Kidney capillary endothelial cell (primary cell): ENCODE results near the gene MYO1B.
"Not testable (repeated sequence)": the region's sequence is repeated elsewhere in the genome, so short reads cannot be mapped to it uniquely, and the experiment has no call there.

Experiments used
- DNase-seq: peaks from one replicate; pipeline ENCODE4 v3.0.0-alpha.2; 2018; ENCODE audit warnings: low spot score

The MYO1B gene

DNA sequence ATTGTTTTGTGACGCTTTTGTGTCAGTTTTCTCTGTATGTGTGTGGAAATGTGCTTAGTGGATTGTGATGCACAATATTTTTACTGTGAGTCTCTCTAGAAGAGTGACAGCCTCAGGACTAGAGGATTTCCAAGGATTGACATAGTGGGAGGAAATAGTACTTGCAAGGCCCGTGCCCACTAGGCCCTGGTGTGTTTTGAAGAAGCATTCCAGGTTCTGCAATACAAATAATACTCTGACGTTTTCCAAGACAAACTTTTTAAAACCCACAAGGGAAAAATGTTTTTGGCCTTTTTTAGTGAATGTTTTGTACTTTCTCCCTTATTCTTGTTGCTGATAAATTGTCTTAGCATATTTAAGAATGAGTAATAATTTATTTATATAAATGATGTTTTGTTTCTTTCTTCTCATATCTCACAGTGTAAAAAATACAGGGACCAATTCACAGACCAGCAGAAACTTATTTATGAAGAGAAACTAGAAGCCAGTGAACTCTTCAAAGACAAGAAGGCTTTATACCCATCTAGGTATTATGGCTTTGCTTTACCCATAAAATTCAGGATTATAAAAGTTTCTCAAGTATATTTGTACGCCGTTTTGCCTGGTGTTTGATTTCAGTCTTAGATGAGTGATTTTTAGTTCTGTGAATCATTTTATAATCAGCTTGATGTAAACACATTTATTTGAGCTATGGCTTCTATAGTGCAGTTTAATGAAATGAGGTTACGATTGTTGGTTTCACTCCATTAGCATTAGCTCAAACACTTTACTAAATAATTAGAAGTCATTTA is 165.6 kb downstream of the MYO1B start:
- no peak for DNase-seq

DNA sequence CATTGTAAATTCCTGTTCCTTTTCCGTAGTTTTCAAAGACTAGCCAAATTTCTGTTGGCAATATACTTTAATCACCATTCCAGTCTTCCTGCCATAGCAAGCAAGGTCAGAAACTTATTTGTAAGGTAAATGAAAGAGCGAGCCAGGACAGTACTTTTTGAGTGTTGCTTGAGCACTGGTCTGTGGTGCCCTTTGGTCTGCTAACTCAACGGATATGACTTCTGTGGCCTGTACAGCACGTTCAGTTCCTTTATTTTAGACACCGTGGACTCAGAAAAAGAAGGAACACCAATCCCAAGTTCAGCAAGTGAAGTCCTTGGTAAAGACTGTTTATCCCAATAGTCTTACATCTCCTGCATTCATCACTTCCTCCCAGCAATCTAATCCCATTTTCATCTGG is 166.3 kb downstream of the MYO1B start:
- DNase-seq = no peak

DNA sequence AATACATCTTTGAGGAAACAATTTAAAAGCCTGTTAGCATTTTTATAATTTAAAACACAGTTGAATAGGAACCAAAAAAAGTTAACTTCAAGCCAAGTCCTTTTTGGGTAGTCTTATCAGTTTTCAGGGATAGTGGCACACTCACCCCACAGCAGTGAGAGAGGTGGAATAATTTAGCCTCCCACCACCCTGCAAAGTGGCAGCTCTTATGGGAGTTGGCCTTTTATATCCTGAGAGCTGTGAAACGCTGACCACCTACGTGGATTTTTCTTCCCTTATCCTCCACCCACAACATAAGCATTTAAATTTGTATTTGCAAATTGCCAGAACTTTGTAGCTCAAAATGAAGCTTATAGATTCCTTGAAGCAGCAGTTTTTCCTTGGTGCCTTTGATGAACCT is 167.1 kb downstream of the MYO1B start:
- DNase-seq = no peak

DNA sequence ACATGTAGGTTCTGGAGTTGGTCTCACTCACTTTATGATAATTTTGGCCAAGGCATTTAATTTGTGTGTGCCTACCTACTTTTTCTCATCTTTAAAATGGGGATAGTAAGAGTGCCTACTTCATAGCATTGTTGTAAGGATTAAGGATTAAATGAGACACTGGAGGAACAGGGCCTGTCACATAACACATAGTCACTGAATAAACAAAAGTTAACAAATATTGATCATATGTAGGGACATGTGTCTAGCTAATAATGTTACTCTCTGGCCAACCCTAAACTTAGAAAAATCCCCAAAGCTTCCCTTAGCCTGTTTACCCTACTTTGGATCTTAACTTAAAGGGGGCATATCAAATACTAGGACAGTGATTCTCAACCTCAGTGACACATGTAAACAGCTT is 169.9 kb downstream of the MYO1B start:
- no peak for DNase-seq

DNA sequence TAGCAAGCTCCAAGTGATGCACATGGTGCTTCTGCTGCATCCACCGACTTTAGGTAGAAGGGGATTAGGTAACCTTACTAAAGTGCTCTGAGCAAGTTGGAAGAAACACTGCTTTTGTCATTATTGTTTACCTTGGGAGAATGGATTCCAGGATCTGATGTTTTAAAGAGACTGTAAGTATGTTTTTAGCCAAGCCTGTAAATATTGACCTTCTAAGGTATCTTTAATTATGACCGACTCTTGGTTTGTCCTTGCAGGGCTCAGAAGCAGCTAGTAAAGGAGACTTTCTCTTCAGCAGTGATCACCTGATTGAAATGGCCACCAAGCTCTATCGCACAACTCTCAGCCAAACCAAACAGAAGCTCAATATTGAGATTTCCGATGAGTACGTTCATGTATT is 170.7 kb downstream of the MYO1B start:
- no peak for DNase-seq

DNA sequence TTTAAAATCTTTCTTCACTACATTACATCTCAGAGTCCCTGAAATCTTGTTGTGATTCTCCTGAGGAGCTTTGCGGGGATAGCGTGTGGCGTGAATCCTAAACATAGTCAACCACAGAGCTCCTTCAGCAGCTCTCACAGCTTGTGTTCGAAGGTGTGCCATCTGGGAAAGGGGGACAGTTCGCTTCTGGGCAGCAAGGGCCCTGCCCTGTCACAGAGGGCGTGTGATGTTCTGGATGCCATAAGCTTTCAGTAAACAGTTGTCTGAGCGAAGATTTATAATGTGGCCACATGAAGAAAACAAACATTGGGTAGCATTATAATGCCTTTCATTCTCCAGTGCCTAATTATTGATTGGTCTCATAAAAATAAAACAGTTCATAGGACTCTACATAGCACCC is 172.5 kb downstream of the MYO1B start:
- no peak for DNase-seq

DNA sequence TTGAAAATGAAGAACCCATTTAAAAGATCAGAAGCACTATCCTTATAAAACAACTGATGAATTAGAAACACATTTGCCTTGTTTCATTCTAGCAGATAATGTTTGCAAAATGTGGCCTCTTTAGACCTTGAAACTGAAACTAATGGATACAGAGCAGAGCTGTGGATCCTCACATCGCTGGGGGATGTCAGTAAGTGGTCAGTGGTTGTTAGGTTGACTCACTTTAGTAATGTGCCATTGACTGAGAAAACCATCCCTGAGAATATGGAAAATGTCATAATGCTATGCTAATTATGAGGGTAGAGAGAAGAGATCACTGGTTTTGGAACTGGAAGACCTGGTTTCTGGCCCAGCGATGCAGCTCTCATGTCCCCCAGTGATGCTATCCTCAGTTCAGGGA is 176.7 kb downstream of the MYO1B start:
- no peak for DNase-seq

DNA sequence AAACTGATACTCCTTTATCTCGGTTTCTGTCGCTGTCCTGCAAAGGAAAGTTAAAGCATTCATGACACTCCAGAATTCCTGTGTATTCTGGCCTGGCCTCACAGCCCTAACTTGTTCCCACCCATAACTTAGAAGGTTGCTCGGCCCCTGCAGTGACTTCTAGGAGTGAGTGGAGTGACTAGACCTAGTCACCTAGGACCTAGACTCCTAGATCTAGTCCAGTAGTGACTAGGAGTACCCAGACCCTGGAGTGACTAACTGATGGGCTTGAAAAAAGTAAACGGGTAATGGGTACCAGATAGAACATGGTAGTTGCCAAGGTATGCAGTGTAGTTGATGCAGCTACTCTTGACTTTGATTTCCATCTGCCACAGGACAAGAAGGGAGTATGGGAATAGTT is 181.8 kb downstream of the MYO1B start:
- no peak for DNase-seq

DNA sequence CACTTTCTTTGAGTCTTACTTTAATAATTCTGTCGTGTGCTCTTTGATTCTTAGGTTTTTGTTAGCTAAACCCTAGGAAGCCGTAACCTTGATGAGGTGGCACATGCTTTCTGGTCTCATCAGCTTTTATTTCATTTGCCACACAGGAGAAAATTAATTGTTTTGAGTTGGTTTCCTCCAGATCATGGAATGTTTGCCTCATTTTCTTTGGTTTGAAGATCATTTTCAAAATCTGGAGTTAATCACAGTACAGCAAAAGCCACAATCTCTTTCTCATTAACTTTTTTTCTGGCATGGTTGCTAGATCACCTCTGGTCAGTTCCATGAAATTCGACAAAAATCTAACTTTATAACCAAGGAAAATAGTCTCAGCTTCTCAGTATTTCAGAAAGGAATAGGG is 182.9 kb downstream of the MYO1B start:
- no peak for DNase-seq

DNA sequence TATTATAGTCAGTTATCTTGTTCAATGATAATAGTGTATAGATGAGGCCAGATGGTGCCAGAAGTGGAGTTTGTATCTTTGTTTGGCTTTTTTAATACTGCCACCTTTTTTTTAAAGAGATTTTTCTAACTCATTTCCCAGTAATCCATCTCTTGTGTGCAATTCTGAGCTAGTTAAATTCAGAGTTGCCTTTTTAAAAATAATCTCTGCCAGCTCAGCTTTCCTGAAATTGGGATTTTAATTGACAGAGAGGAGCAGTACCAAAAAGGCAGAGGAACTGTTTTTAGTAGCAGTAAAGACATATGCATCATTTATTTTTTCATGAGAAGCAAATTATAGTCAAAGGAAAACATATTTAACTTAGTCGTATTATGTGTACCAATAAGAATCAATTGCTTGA is 185.3 kb downstream of the MYO1B start:
- DNase-seq = no peak

DNA sequence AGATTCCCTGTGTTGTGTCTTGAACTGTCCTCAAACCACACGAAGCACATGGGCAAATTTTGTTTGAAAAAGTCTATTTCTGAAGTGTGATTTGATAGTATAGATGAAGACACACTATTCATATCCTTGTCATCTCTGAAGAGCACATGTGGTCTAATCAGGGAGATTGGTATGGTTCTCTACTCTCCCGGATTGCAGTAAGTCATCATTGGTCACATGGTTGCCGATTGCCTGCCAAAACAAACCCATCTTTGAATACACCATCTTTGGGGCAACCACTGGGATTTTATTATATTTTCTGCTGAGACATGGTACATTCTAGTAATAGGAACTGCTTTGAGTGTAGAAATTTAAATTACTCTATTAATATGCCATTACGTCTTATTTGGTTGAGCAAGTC is 186.9 kb downstream of the MYO1B start:
- DNase-seq = no peak

DNA sequence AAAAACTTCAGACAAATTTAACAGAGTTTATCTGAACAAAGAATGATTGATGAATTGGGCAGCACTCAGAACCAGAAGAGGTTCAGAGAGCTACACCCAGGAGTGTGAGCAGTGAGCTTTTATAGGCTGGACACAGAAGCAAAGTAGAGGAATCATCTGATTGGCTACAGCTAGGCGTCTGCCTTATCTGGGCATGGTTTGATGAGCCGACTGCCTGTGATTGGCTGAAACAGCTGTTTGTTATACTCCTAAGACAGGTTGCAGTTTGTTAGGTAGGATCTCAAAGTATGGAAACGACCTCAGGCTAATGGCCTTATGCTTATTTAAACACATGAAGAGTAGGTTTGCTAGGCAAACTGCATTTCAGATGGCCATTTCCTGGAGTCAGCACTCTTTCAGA is 188.9 kb downstream of the MYO1B start:
- no peak for DNase-seq

DNA sequence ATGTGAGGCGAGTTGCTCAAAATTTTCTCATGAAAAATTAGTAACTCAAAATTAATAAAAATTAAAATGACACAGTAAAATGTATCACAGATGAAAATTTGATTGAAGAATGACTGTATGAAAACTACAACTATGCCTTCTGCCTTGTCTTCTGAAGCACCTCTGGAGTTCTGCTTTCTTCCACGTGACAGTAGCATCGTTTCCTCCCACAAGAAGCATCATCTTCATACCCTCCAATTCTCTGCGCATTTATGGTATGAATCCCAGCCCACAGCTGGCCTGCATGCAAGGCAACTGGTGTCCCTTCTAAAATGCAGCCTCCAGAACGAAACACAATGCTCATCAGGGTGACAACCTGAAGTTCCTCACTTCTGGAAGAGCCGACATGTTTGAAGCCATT is 189.9 kb downstream of the MYO1B start:
- DNase-seq = no peak

DNA sequence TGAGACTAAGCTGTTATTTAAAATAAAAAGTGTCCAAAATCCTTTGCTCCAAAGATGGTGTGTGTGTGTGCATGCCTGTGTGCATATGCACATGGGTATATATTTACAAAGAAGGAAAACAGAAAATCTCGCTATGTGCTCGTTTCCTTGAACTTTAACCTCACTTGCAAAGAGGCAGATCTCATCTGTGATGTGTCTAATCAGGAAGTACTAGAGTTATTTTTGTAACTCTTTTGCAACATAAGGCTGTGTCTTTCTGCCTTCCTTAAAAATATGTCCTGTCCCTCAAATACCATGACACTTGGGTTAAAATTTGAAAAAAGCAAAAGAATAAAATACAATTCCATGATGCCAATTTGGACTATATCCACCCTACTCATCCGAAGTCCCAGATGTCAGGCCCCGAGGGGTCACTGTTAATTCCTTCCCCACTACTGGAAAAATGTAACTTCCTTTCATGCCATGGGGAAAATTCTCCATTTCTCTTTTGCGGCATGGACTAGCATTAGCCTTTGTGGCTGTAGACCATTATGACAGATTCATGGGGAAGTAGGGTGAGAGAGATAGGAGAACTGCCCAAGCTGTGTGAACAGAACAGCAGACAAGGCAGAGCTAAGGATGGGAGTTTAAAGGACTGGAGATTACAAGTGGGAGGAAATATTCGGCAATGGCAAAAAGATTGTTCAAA is 191.3 kb downstream of the MYO1B start:
- no peak for DNase-seq

DNA sequence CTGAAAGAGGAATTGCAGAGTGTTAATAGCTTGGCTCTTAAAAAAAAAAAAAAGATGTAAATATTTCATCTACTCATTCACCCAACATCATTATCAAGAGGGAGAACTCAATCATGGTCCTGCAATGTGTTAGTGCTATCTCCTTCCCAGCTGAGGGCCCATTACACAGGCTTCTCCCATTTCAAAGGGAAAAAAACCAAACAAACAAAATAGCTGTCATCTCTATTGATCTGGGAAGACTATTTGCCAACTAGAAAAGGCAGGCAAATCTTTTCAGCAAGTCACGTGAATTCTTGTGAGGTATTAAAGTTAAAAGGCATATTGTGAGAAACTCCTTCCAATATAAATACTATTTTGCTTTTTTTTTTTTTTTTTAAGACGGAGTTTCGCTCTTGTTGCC is 194.3 kb downstream of the MYO1B start:
- DNase-seq = no peak

DNA sequence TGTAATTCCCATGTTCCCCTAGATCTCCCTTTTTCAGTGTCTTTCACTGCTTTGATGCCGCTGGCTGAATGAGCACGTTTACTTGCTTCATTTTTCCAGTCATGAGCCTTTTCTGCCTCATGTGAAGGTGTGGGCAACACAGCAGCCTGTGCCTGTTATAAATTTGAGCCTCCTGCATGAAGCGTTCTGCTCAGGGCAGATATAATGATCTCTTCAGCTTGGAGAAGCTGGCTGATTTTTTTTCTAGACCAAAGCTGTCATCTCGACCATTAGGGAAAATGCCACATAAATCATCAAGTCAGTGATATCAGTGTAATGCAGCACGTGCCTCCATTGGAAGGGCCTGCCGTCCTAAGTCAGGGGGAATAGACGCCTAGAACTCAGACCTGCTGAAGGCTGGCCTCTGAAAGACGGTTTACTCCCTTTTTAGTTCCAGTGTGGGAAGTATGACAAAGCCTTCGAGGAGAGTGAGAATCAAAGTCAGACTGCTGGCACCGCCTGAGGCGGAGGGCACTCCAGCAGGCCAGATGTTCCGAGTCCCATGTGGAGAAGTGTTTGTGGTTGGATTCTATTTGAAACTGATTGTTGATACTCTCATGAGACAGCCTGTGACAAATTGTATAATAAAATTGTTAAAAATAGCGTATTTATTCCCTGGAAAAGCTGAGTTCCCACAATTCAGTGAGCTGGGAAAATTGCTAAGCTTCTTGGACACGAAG is 196.5 kb downstream of the MYO1B start:
- no peak for DNase-seq

DNA sequence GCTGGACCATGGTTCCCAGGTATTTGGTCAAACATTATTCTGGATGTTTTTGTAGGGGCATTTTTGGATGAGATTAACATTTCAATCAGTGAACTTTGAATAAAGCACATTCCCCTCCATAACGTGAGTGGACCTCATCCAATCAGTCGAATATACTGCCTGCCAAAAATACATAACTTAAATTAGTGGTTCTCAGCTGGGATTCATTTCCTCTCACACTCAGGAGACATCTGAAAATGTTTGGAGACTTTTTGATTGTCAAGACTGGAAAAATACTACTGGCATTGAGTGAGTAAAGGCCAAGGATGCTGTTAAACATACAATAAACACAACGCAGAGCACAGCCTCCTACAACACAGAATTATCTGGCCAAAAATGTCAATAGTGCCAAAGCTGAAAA is 198.2 kb downstream of the MYO1B start:
- no peak for DNase-seq

DNA sequence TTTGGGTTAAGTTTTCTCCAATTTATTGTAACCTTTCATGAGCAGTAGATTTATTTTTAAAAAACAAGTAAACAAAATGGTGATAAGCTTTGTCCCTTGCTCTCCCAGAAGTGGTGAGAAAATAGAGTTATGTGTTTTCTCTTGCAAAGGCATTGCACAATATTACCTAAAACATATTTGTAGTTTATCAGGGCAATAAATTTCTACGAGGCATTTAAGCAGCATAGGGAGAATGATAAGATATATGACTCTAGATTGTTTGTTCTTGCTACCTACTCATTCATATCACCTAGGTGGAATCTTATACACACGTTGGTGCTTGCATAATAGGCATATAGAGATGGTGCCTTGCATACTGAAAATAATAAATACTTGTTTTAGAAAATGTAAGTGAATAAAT is 201.7 kb downstream of the MYO1B start:
- no peak for DNase-seq

DNA sequence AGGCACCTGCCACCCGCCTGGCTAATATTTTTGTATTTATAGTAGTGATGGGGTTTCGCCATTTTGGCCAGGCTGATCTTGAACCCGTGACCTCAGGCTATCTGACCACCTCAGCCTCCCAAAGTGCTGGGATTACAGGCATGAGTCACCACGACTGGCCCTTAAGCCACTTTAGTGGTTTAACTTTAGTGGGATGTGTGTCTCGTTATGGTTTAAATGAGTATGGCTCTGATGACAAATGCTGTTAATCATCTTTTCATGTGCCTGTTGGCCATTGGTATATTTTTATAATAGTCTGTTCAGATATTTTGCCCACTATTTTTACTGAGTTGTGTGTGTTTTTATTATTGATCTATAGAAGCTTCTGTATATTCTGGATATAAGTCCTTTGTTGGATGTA is 205.9 kb downstream of the MYO1B start:
- no peak for DNase-seq

DNA sequence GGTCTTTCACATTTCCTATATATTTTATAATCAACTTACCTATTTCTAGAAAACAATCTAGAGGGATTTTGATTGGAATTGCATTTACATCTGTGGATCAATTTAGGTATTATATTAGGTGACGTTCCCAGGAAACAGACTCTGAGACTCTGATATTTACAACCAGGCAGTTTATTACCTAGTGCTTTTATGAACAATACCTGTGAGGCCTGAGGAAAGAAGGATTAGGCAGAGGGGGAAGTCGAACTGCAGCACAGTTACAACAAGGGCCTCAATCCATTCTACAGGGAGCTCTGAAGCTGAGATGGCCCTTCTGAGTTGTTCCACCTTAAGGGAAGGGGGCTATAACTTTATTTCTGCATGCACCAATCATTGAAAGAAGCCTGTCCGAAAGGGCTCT is 206.9 kb downstream of the MYO1B start:
- no peak for DNase-seq

DNA sequence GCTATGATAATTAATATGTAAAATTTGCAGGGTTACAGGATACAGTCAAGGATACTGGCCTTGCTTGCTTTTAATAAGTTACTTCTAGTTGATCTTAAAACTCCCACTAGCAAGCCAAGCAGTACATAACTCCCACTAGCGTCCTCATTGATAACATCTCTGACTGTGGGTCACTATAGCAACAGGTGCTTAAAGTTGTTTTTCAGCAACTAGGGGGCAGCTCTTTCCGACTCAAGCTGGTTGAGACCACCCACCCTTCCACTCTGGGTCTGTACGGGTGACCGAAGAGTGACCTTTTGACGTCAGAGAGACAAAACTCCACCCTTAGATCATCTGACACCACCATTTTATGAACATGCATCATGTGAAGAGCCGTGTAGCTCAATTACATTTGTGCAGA is 208.6 kb downstream of the MYO1B start:
- no peak for DNase-seq

DNA sequence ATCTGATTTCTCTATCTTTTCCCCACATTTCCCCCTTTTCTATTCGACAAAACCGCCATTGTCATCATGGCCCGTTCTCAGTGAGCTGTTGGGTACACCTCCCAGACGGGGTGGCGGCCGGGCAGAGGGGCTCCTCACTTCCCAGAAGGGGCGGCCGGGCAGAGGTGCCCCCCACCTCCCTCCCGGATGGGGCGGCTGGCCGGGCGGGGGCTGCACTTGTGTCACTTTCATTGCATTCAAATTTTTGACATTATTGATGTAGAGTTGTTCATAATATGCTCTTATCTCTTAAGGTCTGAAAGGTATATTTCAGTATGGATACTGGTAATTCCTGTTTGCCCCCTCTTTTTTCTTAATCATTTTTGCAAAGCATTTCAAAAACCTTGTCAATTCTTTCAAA is 211.3 kb downstream of the MYO1B start:
- DNase-seq = not testable (repeated sequence)

DNA sequence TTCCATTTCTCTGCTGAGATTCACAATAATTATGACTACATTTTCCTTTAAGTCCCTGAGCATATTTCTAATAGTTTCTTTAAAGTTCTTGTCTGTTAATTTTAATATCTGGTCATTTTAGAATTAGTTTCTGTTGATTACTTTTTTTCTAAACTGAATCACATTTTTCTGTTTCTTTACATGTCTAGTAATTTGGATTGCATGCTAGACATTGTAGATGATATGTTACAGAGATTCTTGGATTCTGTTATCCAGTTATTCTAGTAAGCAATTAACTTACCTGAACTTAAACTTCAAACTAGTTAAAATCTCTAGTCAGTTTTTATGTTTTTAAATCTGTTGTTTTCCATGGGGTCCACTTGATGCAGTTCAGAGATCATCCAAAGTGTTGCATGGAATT is 214.0 kb downstream of the MYO1B start:
- DNase-seq = no peak
